Brain microvascular endothelial cell (primary cell): ENCODE measurements around the gene SIMC1.

Experiments
- DNase-seq: peaks from one replicate; pipeline ENCODE4 v3.0.0-alpha.2; 2020
- H3K27ac ChIP-seq: fragments of 250-450 bp; sonication (Bioruptor Pico); 2 replicates; pipeline ENCODE4 v1.5.1; 2020; ENCODE audit warnings: mild to moderate bottlenecking, moderate library complexity
- H3K27me3 ChIP-seq: fragments of 250-450 bp; sonication (Bioruptor Pico); replicated peaks from 2 replicates; pipeline ENCODE4 v1.5.1; 2020; ENCODE audit warnings: mild to moderate bottlenecking
- H3K36me3 ChIP-seq: fragments of 250-450 bp; sonication (Bioruptor Pico); replicated peaks from 2 replicates; pipeline ENCODE4 v1.5.1; 2020; ENCODE audit warnings: mild to moderate bottlenecking
- H3K4me3 ChIP-seq: 2 replicates; pipeline ENCODE4 v1.5.1; 2011; ENCODE audit warnings: low read depth, mild to moderate bottlenecking, control low read depth, low read length, moderate library complexity
- CTCF ChIP-seq: IDR thresholded peaks from 2 replicates; pipeline ENCODE4 v1.5.1; 2011; ENCODE audit warnings: low read depth, mild to moderate bottlenecking, moderate library complexity, low read length, control low read depth, inconsistent platforms; ENCODE audit errors: missing control alignments
- in situ Hi-C: cut with HindIII; loops from 2 replicates; pipeline ENCODE4 v1.10.0; 2017; ENCODE audit warnings: low sequenced_read_pairs, low pct_ligation_motif_present

SIMC1 gene

GRCh38 chr5:176364765-176365350 lies 126.6 kb downstream of the SIMC1 start:
- TF ChIP-seq CTCF: peak; percentile 13
- in situ Hi-C loops: no loop called here
- Histone ChIP-seq H3K27ac (no peak overlapping the region), H3K27me3 (no peaks in the 10 kb centered on the region), H3K36me3 (peaks cover 7% of the 10 kb centered on the region), H3K4me3 (peak overlapping the region; percentile 74)
- DNase-seq: no peak

- Histone ChIP-seq H3K27ac (no peak within 1 kb of the TSS), H3K4me3 (peak within 1 kb of the TSS; percentile 74), H3K27me3 (no peaks in the 10 kb centered on the region), H3K36me3 (peaks cover 9% of the 10 kb centered on the region)
- DNase-seq: no peak
- in situ Hi-C loops: no loop called here
- TF ChIP-seq CTCF: no peak
Measured at GRCh38 chr5:176365351-176366231, 127.4 kb downstream of the SIMC1 start, which contains the start of gene ARL10. Gene ARL10 (plus strand): TSS chr5:176365487. CDS start chr5:176365564, 77 bp downstream.

GRCh38 chr5:176366232-176366894 lies 128.1 kb downstream of the SIMC1 start:
- no peak for DNase-seq
- Histone ChIP-seq H3K4me3 (peak overlapping the region; percentile 74), H3K36me3 (peaks cover 9% of the 10 kb centered on the region), H3K27me3 (no peaks in the 10 kb centered on the region), H3K27ac (no peak overlapping the region)
- TF ChIP-seq CTCF: no peak
- in situ Hi-C loops: no loop called here

- no peak overlapping the region for H3K27ac ChIP-seq
- no peaks in the 10 kb centered on the region for H3K27me3 ChIP-seq
- no peak for DNase-seq
- TF ChIP-seq CTCF: no peak
- in situ Hi-C loops: no loop called here
- no peak overlapping the region for H3K4me3 ChIP-seq
- H3K36me3 ChIP-seq: peaks cover 13% of the 10 kb centered on the region
Measured at GRCh38 chr5:176368726-176369125, 130.5 kb downstream of the SIMC1 start.

GRCh38 chr5:176369934-176370711 lies 131.9 kb downstream of the SIMC1 start:
- H3K36me3 ChIP-seq: peaks cover 13% of the 10 kb centered on the region
- DNase-seq: no peak
- TF ChIP-seq CTCF: no peak
- in situ Hi-C loops: no loop called here
- H3K27ac ChIP-seq: no peak overlapping the region
- H3K4me3 ChIP-seq: no peak overlapping the region
- no peaks in the 10 kb centered on the region for H3K27me3 ChIP-seq
